Activated T-helper 2 cell treated with anti-CD3 and anti-CD28 coated beads, Interferon-gamma antibody, Interleukin-2, Interleukin-4, amounts not matched to agents 10 μg/mL and 5 μg/mL and 100 μg/mL, durations not matched to agents 14 hours and 24 hours and 36 hours (primary cell): ENCODE results near the gene NCAN. TPM values are rescaled to one million over a fixed set of nuclear protein-coding genes. Genes with fewer than 3 reads are reported as not detected.

Experiments used
- DNase-seq: peaks from one replicate; pipeline ENCODE4 v3.0.0; 2021; ENCODE audit warnings: low spot score
- H3K27ac Mint-ChIP-seq: one replicate; pipeline ENCODE4 v1.8.0; 2021; ENCODE audit warnings: mixed read lengths
- H3K27me3 Mint-ChIP-seq: one replicate; pipeline ENCODE4 v1.8.0; 2021; ENCODE audit warnings: low read depth, mixed read lengths
- H3K36me3 Mint-ChIP-seq: one replicate; pipeline ENCODE4 v1.8.0; 2021; ENCODE audit warnings: low read depth, mixed read lengths
- H3K4me1 Mint-ChIP-seq: one replicate; pipeline ENCODE4 v1.8.0; 2021; ENCODE audit warnings: low read depth, mixed read lengths
- H3K4me3 Mint-ChIP-seq: one replicate; pipeline ENCODE4 v1.8.0; 2021; ENCODE audit warnings: low read depth, mild to moderate bottlenecking, moderate library complexity, mixed read lengths
- H3K9me3 Mint-ChIP-seq: one replicate; pipeline ENCODE4 v1.8.0; 2021; ENCODE audit warnings: mixed read lengths
- intact Hi-C: fragments of 100-400 bp; cut with micrococcal nuclease; formaldehyde crosslinking; loops from one replicate; pipeline ENCODE4 v1.15.1; 2023
- total RNA-seq: library from RNA; stranded (reverse); gene quantifications from 2 replicates; pipeline ENCODE4 v1.2.3, GENCODE V29; 2022

The NCAN gene
- total RNA-seq, 1 donor from 2014 or later = not detected

DNA sequence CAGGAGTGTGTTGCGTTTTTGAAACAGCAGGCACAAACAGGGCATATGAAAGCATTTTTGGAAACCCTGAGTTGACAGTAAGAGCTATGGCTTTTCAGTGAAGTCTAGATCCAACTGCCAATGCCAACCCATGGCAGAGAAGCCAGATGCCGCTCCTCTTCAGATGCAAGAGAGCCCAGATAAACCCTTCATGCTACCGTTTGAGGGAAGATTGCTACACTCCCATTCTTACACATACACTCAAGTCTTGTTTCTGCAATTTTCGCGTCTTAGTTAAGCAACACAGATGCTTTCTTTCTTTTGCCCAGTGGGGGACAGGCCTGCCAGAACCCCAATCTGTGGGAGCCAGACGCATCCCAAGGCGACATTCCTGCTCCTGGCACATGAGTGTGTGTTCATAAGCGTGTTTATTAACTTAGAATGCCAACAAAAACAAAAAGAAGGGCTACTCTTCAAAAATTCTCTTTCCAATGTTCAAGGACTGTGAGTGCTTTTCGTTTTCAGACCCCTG, 30.2 kb upstream of the NCAN start:
- peaks cover 40% of the 10 kb centered on the region for H3K36me3 Mint-ChIP-seq

DNA sequence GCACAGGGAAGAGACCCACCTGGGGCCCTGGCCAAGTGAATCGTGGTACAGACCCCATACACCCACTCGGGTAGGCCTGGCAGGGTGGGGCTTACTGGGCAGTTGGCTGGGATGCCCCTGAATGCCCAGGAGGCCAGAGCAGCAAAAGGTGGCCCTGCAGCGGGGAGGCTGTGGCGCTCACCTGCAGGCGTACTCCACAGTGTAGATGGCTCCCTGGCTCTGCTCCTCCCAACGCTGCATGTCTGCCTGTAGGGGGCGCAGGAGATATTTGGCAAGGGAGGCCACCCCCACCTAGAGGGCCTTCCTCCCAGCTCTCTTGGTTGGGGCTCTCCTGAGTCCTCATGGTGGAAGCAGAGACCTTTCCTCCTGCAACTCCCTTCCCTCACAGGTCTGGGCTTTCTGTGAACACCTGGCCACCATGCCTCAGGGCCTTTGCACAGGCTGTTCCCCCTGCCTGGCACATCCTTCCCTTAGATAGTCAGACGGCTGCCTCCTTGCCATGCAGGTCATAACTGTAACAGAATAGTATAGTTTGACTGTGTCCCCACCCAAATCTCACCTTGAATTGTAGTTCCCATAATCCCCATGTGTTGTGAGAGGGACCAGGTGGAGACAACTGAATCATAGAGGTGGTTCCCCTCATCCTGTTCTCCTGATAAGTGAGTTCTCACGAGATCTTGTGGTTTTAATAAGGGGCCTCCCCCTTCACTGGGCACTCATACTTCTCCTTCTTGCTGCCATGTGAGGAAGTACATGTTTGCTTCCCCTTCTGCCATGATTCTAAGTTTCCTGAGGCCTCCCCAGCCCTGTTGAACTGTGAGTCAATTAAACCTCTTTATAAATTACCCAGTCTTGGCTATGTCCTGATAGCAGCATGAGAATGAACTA, 25.7 kb upstream of the NCAN start:
- Mint-ChIP-seq H3K4me1 (peaks cover 13% of the 10 kb centered on the region), H3K4me3 (no peak overlapping the region), H3K27me3 (no peaks in the 10 kb centered on the region), H3K9me3 (peaks cover 7% of the 10 kb centered on the region), H3K36me3 (peaks cover 55% of the 10 kb centered on the region), H3K27ac (peak overlapping the region; percentile 4)
- peak; percentile 42 for DNase-seq
- intact Hi-C loops = no loop called here

More for the DNA sequence above, 30.2 kb upstream of the NCAN start:
- peaks cover 2% of the 10 kb centered on the region for H3K9me3 Mint-ChIP-seq
- peaks cover 2% of the 10 kb centered on the region for H3K4me1 Mint-ChIP-seq
- intact Hi-C loops = no loop called here
- no peak for DNase-seq
- no peak overlapping the region for H3K27ac Mint-ChIP-seq
- no peak overlapping the region for H3K4me3 Mint-ChIP-seq
- H3K27me3 Mint-ChIP-seq = no peaks in the 10 kb centered on the region

DNA sequence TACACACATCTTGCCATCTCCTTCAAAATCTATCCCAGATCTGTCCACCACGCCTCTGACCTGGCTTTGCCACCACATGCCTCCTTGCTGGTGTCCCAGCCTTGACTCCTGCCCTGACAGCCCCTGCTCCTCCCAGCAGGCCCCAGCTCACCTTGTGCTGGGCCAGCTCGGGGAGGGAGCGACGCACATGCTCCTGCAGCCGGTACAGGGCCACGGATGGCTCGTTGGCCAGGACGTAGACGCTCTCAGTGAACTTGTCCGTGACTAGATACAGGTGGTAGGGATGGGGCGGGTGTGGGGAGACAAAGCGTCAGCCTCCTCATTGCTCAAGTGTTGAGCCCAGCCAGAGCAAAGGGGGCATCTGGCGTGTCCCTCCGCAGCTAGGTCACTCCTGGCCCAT, 25.0 kb upstream of the NCAN start:
- no peaks in the 10 kb centered on the region for H3K27me3 Mint-ChIP-seq
- H3K27ac Mint-ChIP-seq = no peak overlapping the region
- DNase-seq = no peak
- peaks cover 7% of the 10 kb centered on the region for H3K9me3 Mint-ChIP-seq
- H3K36me3 Mint-ChIP-seq = peaks cover 48% of the 10 kb centered on the region
- intact Hi-C loops = no loop called here
- peaks cover 13% of the 10 kb centered on the region for H3K4me1 Mint-ChIP-seq
- no peak overlapping the region for H3K4me3 Mint-ChIP-seq

DNA sequence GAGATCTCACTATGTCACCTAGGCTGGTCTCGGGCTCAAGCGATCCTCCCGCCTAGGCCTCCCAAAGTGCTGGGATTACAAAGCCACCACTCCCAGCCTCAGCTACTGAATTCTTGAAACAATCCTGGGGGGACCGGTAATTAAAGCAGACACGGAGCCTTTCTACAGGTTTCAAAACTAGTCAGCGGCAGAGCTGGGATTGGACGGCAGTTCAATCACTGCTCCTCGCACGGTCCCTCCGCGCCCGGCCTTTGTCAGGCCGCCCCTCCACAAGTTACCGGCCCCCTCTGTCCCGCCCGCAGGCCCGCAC, 20.0 kb upstream of the NCAN start:
- Mint-ChIP-seq H3K36me3 (peaks cover 27% of the 10 kb centered on the region), H3K9me3 (peaks cover 3% of the 10 kb centered on the region), H3K27ac (peak overlapping the region; percentile 99), H3K4me3 (peak overlapping the region; percentile 94), H3K27me3 (no peaks in the 10 kb centered on the region), H3K4me1 (peaks cover 18% of the 10 kb centered on the region)
- no peak for DNase-seq
- intact Hi-C loops = loop anchor here (1.0 to 5.0 kb wide), 5 partner anchors 12 to 274 kb away; partner anchors contain the start of genes ARMC6, COPE, DDX49 and MAU2

DNA sequence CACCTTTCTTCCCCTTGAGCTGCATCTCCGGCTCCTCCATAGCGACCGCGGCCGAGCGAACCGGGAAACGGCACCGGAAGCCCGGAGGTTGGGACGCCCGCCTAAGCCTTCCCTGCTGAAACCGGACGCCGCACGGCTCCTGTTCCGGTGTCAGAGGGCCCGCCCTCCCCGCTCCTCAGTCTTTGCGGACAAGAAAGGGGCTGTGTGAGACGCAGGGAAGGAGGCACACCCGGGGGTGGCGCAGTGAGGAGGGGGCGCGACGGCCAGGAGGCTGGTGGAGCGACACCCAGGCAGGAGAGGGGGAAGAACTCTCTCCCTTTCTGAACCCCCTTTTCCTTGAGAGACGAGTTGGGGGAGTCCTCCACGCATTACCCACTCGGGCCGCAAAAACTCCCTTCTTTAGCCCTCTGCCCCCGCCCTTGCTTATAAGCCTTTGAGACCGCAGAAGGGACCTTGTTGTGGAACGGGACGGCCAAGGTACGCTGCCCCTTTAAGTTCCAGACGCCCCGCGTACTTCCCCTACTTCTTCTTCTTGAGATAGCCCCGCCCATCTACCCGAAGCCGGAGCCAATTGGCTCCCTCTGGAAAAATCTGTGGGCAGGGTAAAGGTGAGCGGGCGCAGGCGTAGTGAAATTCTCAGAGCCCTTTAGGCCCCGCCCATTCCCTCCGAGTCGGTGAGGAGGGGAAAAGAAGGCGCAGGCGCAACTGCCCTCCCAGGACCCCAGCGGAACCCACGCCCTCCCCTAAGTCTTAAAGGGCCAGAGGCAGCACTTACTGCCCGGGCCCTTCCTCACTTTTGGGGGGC, 19.5 kb upstream of the NCAN start, which contains the start of the genes BORCS8 and RFXANK:
Gene BORCS8 (minus strand): TSS at position 75 of the 805 bp plus-strand sequence. CDS start 35 bp downstream, at position 40.
Gene RFXANK (plus strand): TSS at position 181 of the 805 bp plus-strand sequence. CDS start 1,689 bp downstream, outside the sequence.
- Mint-ChIP-seq H3K27me3 (no peaks in the 10 kb centered on the region), H3K27ac (peak within 1 kb of the TSS; percentile 99), H3K36me3 (peaks cover 25% of the 10 kb centered on the region), H3K4me3 (peak within 1 kb of the TSS; percentile 94), H3K9me3 (no peaks in the 10 kb centered on the region), H3K4me1 (peaks cover 18% of the 10 kb centered on the region)
- peak; percentile 99 for DNase-seq
- intact Hi-C loops = loop anchor here (1.0 to 5.0 kb wide), 5 partner anchors 11 to 275 kb away; partner anchors contain the start of genes ARMC6, COPE, DDX49 and MAU2

DNA sequence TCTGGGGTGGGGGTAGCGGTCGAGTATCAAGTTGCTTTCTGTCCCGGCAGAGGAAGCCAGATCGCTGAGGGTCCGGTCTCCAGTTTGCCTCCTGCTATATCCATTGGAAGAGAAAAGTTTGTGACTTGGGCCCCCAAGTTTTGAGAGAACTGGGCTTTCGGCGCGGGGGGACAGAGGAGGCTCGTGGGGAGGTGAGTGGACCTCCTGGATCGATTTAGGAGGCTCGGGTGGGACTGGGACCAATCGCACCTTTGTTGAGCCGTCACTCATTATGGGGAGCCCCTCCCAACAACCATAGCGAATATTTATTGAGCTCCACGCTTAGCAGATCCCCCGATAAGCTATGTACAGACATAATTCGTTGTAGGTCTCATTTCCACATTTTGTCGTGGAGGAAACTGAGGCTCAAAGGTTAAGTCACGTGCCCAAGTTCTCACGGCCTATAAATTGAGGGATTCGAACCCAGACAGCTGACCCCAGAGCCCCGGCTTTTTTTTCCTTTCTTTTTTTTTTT, 18.8 kb upstream of the NCAN start:
- Mint-ChIP-seq H3K27me3 (no peaks in the 10 kb centered on the region), H3K4me1 (peaks cover 18% of the 10 kb centered on the region), H3K27ac (peak overlapping the region; percentile 99), H3K9me3 (no peaks in the 10 kb centered on the region), H3K36me3 (peaks cover 26% of the 10 kb centered on the region), H3K4me3 (peak overlapping the region; percentile 94)
- intact Hi-C loops = loop anchor here (1.0 to 5.0 kb wide), 5 partner anchors 10 to 276 kb away; partner anchors contain the start of genes ARMC6, COPE, DDX49 and MAU2
- no peak for DNase-seq

DNA sequence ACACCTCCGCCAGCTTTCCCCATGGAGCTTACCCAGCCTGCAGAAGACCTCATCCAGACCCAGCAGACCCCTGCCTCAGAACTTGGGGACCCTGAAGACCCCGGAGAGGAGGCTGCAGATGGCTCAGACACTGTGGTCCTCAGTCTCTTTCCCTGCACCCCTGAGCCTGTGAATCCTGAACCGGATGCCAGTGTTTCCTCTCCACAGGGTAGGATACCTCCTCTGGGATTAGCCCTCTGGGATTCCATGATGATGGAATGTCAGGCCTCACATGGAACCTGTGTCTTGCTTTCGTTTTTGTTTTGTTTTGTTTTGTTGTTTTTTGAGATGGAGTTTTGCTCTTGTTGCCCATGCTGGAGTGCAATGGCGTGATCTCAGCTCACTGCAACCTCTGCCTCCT, 17.8 kb upstream of the NCAN start:
- Mint-ChIP-seq H3K4me3 (peak overlapping the region; percentile 94), H3K9me3 (no peaks in the 10 kb centered on the region), H3K27me3 (no peaks in the 10 kb centered on the region), H3K4me1 (peaks cover 18% of the 10 kb centered on the region), H3K36me3 (peaks cover 28% of the 10 kb centered on the region), H3K27ac (peak overlapping the region; percentile 71)
- DNase-seq = no peak
- intact Hi-C loops = loop anchor here (5.0 kb wide), 2 partner anchors 162 to 277 kb away; partner anchors contain the start of genes ARMC6, COPE, DDX49 and SUGP2

DNA sequence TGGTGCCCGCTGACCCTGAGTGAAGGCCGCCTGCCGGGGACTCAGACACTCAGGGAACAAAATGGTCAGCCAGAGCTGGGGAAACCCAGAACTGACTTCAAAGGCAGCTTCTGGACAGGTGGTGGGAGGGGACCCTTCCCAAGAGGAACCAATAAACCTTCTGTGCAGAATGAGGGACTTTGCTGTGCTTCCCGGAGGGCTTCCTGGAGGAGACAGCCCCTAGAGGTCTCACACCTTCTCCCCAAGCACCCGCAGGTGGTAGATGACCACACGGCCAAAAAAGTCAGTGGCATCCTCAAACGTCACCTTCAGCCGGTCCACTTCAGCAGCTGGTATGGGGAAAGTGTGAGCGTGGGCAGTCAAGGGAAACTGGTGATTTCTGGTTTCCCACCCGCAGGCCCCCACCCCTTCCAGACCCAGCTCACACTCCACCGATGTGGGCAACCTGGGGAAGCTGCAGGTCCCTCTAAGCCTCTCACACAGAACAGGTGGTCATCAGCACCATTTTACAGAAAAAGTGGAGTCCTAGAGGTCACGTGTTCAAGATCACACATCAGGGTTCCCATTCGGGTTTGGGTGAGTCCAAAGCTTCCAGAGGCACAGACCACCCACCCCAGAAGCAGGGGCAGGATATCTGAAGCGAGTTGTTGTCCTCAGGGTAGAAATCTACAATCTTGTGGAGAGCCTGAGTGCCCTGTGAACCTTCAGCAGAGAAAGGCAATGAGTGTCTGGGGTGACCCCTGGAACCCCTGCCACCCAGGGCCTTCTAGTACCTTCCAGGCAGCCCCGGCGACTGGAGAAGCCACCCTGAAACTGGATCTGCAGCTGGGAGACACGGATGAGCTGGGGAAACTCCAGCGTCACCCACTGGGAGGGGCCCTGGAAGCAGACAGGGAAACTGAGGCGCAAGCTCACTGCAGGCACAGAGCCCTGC, 9.8 kb upstream of the NCAN start:
- intact Hi-C loops = no loop called here
- peak overlapping the region; percentile 85 for H3K27ac Mint-ChIP-seq
- peaks cover 20% of the 10 kb centered on the region for H3K4me1 Mint-ChIP-seq
- H3K9me3 Mint-ChIP-seq = no peaks in the 10 kb centered on the region
- no peaks in the 10 kb centered on the region for H3K27me3 Mint-ChIP-seq
- no peak for DNase-seq
- peak overlapping the region; percentile 92 for H3K4me3 Mint-ChIP-seq
- H3K36me3 Mint-ChIP-seq = peaks cover 29% of the 10 kb centered on the region

DNA sequence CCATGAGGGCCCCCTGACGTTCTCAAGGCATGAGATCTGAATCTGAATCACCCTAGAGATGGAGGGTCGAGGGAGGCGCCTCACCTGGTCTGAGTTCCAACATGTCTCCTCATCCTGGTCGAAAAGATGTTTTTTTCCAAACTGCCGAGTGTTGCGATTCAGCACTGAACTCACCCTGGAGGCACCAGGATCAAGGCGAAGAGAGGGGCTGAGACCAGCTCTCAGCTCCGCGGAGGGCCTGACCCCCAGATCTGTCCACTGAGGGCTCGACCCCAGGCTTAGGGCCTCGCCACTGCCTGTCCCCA, 9.1 kb upstream of the NCAN start:
- H3K9me3 Mint-ChIP-seq = no peaks in the 10 kb centered on the region
- H3K4me3 Mint-ChIP-seq = peak overlapping the region; percentile 92
- H3K4me1 Mint-ChIP-seq = peaks cover 27% of the 10 kb centered on the region
- no peak for DNase-seq
- peak overlapping the region; percentile 85 for H3K27ac Mint-ChIP-seq
- peaks cover 28% of the 10 kb centered on the region for H3K36me3 Mint-ChIP-seq
- intact Hi-C loops = loop anchor here (1.0 kb wide), 1 partner anchor 10 kb away; the partner anchor contains the start of genes BORCS8 and RFXANK
- H3K27me3 Mint-ChIP-seq = no peaks in the 10 kb centered on the region

DNA sequence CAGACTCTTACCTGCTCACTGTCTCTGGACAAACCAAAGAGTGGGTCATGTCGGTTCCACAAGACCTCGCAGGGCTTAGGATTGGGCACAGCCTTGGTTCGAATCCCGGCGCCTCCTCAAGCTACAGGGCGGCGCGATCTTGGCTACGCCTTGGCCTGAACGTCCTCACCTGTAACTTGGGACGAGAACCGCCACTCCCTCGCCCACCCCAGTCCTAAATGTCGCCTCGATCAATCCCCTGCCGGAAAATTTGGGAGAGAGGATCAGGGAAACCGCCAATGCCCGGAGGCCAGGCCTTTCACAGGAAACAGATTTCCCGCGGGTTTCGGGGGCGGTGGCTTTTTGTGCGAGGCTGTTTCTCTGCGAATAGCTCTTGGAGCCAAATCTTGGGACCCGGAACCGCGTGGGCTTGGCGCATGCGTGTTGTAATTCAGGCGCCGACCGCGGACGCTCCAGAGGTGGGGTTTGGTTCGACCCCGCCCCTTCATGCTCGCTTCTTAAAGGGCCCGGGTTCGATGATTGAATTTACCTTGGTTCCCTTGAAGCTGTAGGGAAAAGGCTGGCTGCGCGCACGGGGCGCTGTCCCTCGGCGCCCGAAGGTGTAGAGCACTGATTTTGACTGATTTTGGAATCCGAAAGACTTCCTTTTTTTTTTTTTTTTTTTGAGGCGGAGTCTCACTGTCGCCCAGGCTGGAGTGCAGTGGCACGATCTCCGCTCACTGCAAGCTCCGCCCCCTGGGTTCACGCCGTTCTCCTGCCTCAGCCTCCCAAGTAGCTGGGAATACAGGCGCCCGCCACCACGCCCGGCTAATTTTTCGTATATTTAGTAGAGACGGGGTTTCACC, 8.5 kb upstream of the NCAN start, which contains the start of gene NR2C2AP:
Gene NR2C2AP (minus strand): TSS at position 403 of the 845 bp plus-strand sequence. CDS start 354 bp downstream, at position 49.
- Mint-ChIP-seq H3K9me3 (no peaks in the 10 kb centered on the region), H3K4me3 (peak within 1 kb of the TSS; percentile 92), H3K27ac (peak within 1 kb of the TSS; percentile 85), H3K36me3 (peaks cover 24% of the 10 kb centered on the region), H3K27me3 (no peaks in the 10 kb centered on the region), H3K4me1 (peaks cover 28% of the 10 kb centered on the region)
- DNase-seq = peak; percentile 90
- intact Hi-C loops = loop anchor here (1.0 kb wide), 1 partner anchor 11 kb away; the partner anchor contains the start of genes BORCS8 and RFXANK

DNA sequence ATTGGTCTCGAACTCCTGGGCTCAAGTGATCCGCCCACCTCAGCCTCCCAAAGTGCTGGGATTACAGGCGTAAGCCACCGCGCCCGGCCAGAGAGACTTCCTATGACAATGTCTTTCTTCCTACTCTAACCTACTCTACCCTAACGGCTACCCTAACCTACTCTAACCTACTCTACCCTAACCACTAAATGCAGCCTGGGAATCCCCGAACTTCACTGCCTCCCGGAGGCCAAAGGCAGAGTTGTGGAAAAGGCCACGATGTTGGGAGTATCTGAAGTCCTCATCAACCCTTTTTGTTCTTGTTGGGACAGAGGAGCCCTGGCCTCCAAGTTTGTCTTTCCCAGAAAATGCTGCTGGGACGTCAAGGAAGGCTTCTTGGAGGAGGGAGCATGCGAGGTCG, 7.6 kb upstream of the NCAN start:
- no peak overlapping the region for H3K27ac Mint-ChIP-seq
- intact Hi-C loops = no loop called here
- no peaks in the 10 kb centered on the region for H3K27me3 Mint-ChIP-seq
- H3K4me3 Mint-ChIP-seq = peak overlapping the region; percentile 69
- H3K36me3 Mint-ChIP-seq = peaks cover 16% of the 10 kb centered on the region
- H3K4me1 Mint-ChIP-seq = peaks cover 28% of the 10 kb centered on the region
- DNase-seq = no peak
- H3K9me3 Mint-ChIP-seq = no peaks in the 10 kb centered on the region
